MG63 (cell line): ENCODE results near the gene CATSPER1. TPM values are rescaled to one million over a fixed set of nuclear protein-coding genes. Genes with fewer than 3 reads are reported as not detected.

ENCODE experiments used
- DNase-seq: peaks from one replicate; pipeline ENCODE4 v3.0.0-alpha.2; 2020
- H3K27me3 ChIP-seq: fragments of 250-450 bp; sonication (Bioruptor Pico); 2 replicates; pipeline ENCODE4 v1.5.1; 2020; ENCODE audit warnings: mild to moderate bottlenecking, moderate library complexity
- H3K36me3 ChIP-seq: fragments of 250-450 bp; sonication (Bioruptor Pico); 2 replicates; pipeline ENCODE4 v1.5.1; 2020; ENCODE audit warnings: mild to moderate bottlenecking, moderate library complexity
- H3K4me3 ChIP-seq: fragments of 250-450 bp; sonication (Bioruptor Pico); 2 replicates; pipeline ENCODE4 v1.5.1; 2020; ENCODE audit warnings: mild to moderate bottlenecking, moderate library complexity
- H3K9me3 ChIP-seq: fragments of 250-450 bp; sonication (Bioruptor Pico); 2 replicates; pipeline ENCODE4 v1.5.1; 2020; ENCODE audit warnings: mild to moderate bottlenecking, moderate library complexity
- total RNA-seq: library from RNA; depleted of rRNA; stranded (reverse); fragments of >200 nt; shearing (Covaris generic); gene quantifications from 2 replicates; pipeline ENCODE4 v1.2.3, GENCODE V29; 2014; ENCODE audit warnings: low replicate concordance

CATSPER1 gene
- total RNA-seq, 1 experiment from 2014 or later: 2.4 TPM

DNA sequence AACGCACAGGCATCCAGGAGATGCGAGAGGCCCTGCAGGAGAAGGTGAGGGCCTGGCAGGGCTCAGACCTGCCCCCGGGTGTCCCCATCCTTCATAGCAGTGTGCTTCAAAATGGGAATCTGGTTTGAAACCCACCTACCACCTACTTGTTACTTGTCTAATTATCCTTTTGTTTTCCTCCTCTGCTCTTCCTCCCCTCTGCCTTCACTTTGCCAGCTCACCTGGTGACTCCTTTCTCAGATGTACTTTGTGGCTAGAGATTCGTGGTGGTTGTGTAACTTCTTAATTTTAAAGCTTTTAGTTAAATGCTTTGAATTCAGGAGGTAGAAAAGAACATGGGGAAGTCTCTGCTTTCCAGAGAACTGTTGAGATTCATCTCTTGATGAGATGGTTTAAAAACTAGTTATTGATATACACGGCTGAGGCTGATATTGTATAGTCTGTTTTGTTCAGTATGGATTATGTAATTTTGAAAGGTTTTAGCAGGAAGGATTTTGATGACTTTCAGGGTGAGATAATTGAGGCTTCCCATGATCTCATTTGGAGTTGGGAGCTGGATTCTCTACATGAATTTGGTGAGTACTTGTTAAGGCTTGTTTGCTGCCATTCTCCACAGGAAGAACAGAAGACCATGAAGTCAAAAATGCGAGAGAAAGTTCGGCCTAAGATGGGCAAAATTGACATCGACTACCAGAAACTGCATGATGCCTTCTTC, 33.8 kb upstream of the CATSPER1 start:
- Histone ChIP-seq H3K27me3 (no peaks in the 10 kb centered on the region), H3K4me3 (no peak overlapping the region), H3K36me3 (peaks cover 96% of the 10 kb centered on the region), H3K9me3 (peaks cover 8% of the 10 kb centered on the region)
- no peak for DNase-seq

DNA sequence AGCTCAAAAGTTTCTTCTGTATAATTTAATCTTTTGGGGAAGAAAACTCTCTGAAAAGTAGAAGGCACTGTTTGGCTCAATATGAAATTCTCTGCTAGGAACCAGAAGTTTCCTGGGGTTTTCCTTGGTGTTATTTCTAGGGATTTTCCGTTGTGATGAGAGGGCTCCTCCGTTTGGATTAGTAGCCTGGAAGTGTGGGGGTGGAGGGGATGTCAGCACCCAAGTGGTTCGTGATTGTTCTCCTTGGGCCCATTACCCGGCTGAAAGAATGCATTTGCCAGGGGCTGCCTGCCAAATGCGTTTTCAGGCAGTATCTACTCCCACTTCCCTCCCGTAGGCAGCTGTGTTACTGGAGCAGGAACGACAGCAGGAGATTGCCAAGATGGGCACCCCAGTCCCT, 30.2 kb upstream of the CATSPER1 start:
- Histone ChIP-seq H3K9me3 (no peaks in the 10 kb centered on the region), H3K4me3 (no peak overlapping the region), H3K27me3 (no peaks in the 10 kb centered on the region), H3K36me3 (peaks cover 83% of the 10 kb centered on the region)
- no peak for DNase-seq

DNA sequence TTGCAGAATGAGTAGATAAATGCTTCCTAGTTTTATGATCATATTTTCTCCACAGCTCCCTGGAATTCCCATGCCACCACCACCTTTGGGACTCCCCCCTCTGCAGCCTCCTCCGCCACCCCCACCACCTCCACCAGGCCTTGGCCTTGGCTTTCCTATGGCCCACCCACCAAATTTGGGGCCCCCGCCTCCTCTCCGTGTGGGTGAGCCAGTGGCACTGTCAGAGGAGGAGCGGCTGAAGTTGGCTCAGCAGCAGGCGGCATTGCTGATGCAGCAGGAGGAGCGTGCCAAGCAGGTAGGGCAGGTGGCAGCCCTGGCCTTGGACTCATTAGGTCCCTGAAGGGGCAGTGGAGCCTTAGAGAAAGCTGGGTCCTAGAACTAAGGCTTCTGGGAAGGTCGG, 28.7 kb upstream of the CATSPER1 start:
- DNase-seq: no peak
- no peak overlapping the region for H3K4me3 ChIP-seq
- H3K36me3 ChIP-seq: peaks cover 68% of the 10 kb centered on the region
- H3K27me3 ChIP-seq: no peaks in the 10 kb centered on the region
- no peaks in the 10 kb centered on the region for H3K9me3 ChIP-seq

DNA sequence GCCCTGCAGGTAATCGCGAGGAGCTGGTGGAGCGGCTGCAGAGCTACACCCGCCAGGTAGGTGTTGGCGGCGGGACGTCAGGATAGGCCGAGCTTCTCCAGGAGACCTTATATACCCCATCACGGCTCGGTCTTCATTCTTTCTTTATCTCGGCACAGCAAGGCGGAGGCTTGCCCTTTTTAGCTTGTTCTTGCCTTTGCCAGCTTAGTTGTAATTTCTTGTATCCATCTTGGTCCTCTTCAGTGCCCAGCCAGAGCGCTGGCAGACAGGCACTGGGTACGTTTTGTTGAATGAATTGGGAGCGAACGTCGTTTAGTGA, 26.3 kb upstream of the CATSPER1 start:
- no peaks in the 10 kb centered on the region for H3K9me3 ChIP-seq
- peak overlapping the region; percentile 92 for H3K4me3 ChIP-seq
- no peaks in the 10 kb centered on the region for H3K27me3 ChIP-seq
- H3K36me3 ChIP-seq: peaks cover 47% of the 10 kb centered on the region
- no peak for DNase-seq

DNA sequence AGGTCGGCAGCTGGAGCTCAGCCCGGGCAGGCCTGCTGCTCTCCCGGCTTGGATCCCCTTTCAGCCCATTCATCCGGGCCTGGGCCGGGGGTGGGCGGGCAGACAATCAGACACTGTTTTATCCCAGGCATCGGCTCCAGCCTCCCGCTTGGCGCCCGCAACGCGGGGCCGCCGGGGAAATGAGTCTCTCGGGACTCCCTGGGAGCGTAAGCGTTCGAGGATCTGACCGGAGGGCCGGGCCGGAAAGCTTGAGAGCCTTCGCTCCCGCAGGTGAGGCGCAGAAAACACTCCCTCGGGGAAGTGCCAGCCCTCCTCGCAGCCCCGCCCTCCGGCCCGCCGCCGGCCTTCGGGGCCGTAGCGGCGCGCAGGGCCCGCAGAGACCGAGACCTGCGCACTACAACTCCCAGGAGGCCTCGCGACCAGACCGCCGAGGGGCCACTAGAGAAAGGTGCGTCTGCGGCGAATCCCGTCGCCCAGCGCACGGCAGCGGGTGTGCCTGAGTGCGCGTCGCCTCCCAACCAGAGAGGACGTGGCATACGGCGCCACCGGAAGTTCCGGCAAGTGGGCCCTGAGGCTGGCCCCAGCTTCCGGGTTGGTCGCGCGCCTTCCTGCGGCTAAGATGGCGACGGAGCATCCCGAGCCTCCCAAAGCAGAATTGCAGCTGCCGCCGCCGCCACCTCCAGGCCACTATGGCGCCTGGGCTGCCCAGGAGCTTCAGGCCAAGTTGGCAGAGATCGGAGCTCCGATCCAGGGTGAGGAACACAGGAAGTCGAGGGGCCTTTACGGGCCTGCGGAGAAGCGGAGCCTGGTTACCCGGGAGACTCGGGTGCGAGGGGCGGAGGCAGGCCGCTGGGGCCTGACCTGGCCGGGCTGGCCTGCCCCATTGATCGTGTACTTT, 25.7 kb upstream of the CATSPER1 start, which contains the start of gene SF3B2:
TSS of gene SF3B2 (plus strand) at position 599 of the 898 bp plus-strand sequence. CDS start at position 620, 21 bp downstream.
- Histone ChIP-seq H3K27me3 (no peaks in the 10 kb centered on the region), H3K36me3 (peaks cover 41% of the 10 kb centered on the region), H3K9me3 (no peaks in the 10 kb centered on the region), H3K4me3 (peak within 1 kb of the TSS; percentile 92)
- DNase-seq: peak; percentile 99

- DNase-seq: no peak
- Histone ChIP-seq H3K4me3 (peak overlapping the region; percentile 92), H3K36me3 (peaks cover 34% of the 10 kb centered on the region), H3K27me3 (no peaks in the 10 kb centered on the region), H3K9me3 (no peaks in the 10 kb centered on the region)
Observed at GRCh38 chr11:66051371-66051765, 25.1 kb upstream of the CATSPER1 start.

DNA sequence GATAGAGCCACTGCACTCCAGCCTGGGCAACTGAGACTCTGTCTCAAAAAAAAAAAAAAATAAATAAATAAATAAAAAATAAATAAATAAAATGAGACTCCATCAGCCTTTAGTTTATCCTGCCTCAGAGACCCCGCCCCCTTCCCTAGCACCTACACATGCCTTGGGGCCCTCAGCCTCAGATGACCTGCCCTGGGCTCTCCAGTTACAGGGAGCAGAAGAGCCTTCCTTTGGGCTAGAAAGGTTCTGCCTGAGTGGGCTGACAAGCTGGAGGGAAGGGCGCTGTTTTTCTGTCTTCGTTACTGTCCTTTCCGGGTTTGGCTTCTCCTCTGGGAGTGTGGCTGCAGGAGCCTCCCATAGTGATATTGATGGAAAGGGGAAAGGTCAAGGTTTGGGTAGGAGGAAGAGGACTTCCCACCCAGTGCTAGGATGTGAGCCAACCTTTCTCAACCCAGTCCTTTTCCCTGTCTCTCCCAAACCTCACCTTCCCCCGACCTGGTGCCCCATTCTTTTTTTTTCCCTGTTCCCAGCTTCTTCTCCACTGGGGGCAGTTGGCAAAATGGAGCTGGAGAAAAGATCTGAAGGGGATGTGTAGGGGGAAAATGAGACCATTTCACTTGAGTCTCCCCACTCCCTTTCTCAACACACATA, 24.4 kb upstream of the CATSPER1 start:
- peaks cover 29% of the 10 kb centered on the region for H3K36me3 ChIP-seq
- DNase-seq: no peak

DNA sequence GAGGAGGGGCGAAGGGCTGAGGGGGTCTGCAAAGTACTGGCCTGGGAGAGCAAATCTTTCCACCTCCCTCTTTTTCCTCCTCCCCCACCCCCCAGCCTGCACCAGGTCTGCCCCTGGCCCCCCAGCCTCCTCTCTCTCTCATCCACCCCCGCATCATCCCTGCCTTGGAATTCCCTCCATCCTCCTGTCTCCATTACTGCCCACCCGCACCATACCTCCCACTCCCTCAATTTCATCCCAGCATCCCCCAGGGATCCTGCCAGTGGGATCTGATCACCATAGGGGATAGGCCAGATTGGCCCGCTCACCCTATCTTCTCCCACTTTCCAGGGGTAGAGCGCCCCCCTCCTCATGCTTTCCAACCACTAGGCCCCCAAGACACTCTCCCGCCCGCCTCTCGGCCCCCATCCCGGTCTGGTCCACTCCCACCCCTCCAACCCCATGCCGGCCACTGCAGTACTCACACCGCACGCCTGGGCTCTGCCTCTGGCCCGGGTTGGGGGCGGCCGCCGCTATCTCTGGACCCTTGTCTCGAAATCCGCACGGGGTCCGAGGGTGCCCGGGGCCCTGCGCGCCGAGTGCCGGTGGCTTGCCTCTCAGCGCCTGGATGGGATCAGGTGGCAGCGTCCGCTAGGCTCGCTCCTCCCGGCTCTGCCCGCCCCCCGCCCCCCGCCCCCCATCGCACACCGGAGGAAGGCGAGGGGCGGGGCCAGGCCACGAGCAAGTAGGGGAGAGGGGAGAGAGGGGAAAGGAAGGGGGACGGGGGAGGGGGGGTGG, 22.5 kb upstream of the CATSPER1 start, which contains the start of gene GAL3ST3:
TSS of gene GAL3ST3 (minus strand) at position 615 of the 777 bp plus-strand sequence. CDS start 3,746 bp downstream, outside the sequence.
- DNase-seq: no peak
- Histone ChIP-seq H3K36me3 (peaks cover 9% of the 10 kb centered on the region), H3K4me3 (no peak within 1 kb of the TSS), H3K9me3 (no peaks in the 10 kb centered on the region), H3K27me3 (no peaks in the 10 kb centered on the region)

More for the DNA sequence above, 24.4 kb upstream of the CATSPER1 start:
- no peaks in the 10 kb centered on the region for H3K9me3 ChIP-seq
- H3K4me3 ChIP-seq: no peak overlapping the region
- H3K27me3 ChIP-seq: no peaks in the 10 kb centered on the region

DNA sequence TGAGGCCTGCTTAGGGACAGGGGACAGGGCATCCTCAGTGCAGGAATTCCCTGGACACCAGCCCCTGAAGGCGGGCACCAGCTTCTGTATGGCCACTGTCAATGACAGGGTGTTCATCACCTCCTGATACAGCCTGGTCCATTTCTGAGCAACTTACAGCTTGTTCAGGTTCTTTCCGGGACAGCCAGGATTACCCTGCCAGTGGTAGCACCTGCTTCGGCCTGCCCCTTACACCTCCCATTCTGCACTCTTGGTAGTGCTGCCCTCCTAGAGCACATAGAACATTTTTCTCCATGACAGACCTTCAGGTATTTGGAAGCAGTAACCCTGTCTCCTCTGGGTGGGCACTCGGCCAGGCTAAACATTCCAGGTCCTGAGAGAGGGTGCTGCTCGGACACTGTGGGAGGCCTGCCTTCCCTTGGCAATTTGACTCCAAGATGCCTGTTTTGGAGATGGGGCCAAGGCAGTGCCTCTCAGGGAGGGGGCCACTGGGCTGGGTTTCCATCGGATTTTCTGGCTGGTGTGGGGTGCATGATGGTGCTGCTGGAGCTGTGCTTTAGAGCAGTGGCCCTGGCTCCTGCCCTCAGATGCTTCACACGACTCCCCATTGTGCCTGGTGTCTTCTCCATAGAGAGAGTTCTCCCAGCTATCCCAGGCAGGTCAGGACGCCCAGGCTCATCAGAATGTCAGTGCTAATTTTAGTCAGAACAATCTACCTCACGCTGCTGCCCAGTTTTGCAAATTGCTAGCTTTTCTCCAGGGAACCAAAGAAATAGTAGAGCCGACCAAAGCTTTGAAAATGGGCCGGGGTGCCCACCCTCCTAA, 21.5 kb upstream of the CATSPER1 start:
- H3K36me3 ChIP-seq: peaks cover 3% of the 10 kb centered on the region
- no peak overlapping the region for H3K4me3 ChIP-seq
- no peaks in the 10 kb centered on the region for H3K9me3 ChIP-seq
- no peak for DNase-seq
- no peaks in the 10 kb centered on the region for H3K27me3 ChIP-seq

DNA sequence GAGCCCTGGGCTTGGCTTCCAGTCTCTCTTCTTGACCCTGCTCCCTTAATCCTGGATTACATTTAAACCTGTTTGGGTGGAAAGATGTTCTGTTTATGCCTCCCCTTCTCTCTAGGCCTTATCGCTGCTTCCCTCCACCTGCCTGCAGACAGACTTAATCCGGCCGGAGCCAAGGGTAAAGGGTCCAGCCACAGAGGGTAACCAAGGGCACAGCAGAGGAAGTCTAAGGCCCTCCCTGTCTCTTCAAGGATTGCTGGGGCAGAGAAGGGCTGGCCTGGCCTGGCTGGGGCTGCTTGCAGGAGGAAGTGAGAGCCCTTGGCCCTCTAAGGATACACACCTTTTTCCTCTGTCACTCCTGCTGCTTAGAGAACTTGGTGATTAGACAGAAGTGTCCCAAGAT, 20.6 kb upstream of the CATSPER1 start:
- DNase-seq: no peak
- Histone ChIP-seq H3K9me3 (no peaks in the 10 kb centered on the region), H3K36me3 (no peaks in the 10 kb centered on the region), H3K4me3 (no peak overlapping the region), H3K27me3 (no peaks in the 10 kb centered on the region)

DNA sequence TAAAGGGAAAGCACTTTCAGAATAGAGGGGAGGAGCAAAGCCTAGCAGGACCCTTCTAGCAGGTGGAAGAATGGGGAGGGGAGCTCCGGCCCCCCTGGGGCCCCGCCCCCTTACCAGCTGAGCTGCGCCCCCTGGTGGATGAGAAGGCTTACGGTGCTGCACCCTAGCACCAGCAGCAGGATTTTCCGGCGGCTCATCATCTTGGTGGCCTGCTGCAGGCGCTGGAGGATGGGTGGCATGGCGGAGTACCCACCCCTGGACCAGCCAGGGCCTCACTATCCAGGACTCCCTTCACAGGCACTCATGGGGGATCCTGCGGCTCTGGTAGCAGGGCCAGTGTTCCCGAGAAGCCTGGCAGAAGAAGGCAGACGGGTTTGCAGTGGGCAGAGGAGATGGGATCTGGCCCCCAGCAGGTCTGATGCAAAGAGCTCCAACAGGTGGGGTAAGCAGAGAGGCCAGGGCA, 18.9 kb upstream of the CATSPER1 start:
- no peaks in the 10 kb centered on the region for H3K27me3 ChIP-seq
- peak; percentile 61 for DNase-seq
- no peak overlapping the region for H3K4me3 ChIP-seq
- no peaks in the 10 kb centered on the region for H3K9me3 ChIP-seq
- no peaks in the 10 kb centered on the region for H3K36me3 ChIP-seq

DNA sequence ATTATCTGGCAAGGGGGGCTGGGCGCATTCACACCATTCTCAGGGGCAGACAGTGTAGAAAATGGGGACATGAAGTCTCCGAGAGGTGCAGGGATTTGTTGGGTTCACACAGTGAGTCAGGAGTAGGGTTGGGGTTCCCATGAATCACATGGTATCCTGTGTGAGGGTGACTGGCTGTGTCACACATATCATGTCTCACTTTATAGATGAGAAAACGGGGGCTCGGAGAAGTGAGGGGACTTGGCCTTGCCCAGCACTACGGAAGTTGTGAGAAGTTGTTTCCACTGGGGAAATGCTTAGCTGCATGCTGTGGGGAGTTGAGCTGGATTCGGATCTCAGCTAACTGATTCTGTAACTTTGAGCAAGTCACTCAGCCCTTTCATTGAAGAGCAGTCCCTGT, 18.5 kb upstream of the CATSPER1 start:
- DNase-seq: no peak
- Histone ChIP-seq H3K4me3 (no peak overlapping the region), H3K27me3 (no peaks in the 10 kb centered on the region), H3K36me3 (no peaks in the 10 kb centered on the region), H3K9me3 (no peaks in the 10 kb centered on the region)

- no peaks in the 10 kb centered on the region for H3K27me3 ChIP-seq
- H3K9me3 ChIP-seq: no peaks in the 10 kb centered on the region
- no peaks in the 10 kb centered on the region for H3K36me3 ChIP-seq
- DNase-seq: no peak
- H3K4me3 ChIP-seq: no peak overlapping the region
Observed at GRCh38 chr11:66042996-66043906, 17.0 kb upstream of the CATSPER1 start.

- no peaks in the 10 kb centered on the region for H3K27me3 ChIP-seq
- no peaks in the 10 kb centered on the region for H3K9me3 ChIP-seq
- H3K36me3 ChIP-seq: no peaks in the 10 kb centered on the region
- DNase-seq: no peak
- H3K4me3 ChIP-seq: no peak overlapping the region
Observed at GRCh38 chr11:66042227-66042995, 16.1 kb upstream of the CATSPER1 start.
